Ishikawa (cell line): Measurements from ENCODE around the gene ZNF688.

Experiments used
- CEBPB ChIP-seq: IDR thresholded peaks from 2 replicates; pipeline ENCODE4 v1.6.1; 2012
- EGR1 ChIP-seq: IDR thresholded peaks from 2 replicates; pipeline ENCODE4 v1.6.1; 2012
- FOXM1 ChIP-seq: IDR thresholded peaks from 2 replicates; pipeline ENCODE4 v1.6.1; 2012; ENCODE audit warnings: low read depth, borderline replicate concordance
- MAX ChIP-seq: IDR thresholded peaks from 2 replicates; pipeline ENCODE4 v1.6.1; 2012
- RAD21 ChIP-seq: IDR thresholded peaks from 2 replicates; pipeline ENCODE4 v1.6.1; 2012; ENCODE audit warnings: low read depth
- TAF1 ChIP-seq: IDR thresholded peaks from 2 replicates; pipeline ENCODE4 v1.6.1; 2012; ENCODE audit warnings: low read depth, mild to moderate bottlenecking
- TCF12 ChIP-seq: IDR thresholded peaks from 2 replicates; pipeline ENCODE4 v1.6.1; 2012; ENCODE audit warnings: low read depth
- TEAD4 ChIP-seq: IDR thresholded peaks from 2 replicates; pipeline ENCODE4 v1.6.1; 2012
- USF1 ChIP-seq: IDR thresholded peaks from 2 replicates; pipeline ENCODE4 v1.6.1; 2012
- YY1 ChIP-seq: IDR thresholded peaks from 2 replicates; pipeline ENCODE4 v1.6.1; 2012; ENCODE audit warnings: low read depth
- ZBTB7A ChIP-seq: IDR thresholded peaks from 2 replicates; pipeline ENCODE4 v1.6.1; 2012; ENCODE audit warnings: low read depth
- TF ChIP-seq, protein P1 (sequence below): IDR thresholded peaks from 2 replicates; pipeline ENCODE4 v1.6.1; 2012; ENCODE audit warnings: low read depth, mild to moderate bottlenecking

GRCh38 chr16:30548416-30549253, 22.9 kb downstream of the ZNF688 start:
- TF ChIP-seq MAX (no peak), CEBPB (no peak), TAF1 (no peak), FOXM1 (no peak), RAD21 (no peak), ZBTB7A (no peak), TEAD4 (no peak), TCF12 (no peak), EGR1 (no peak), USF1 (no peak), YY1 (no peak)
- TF ChIP-seq, protein P1, sequence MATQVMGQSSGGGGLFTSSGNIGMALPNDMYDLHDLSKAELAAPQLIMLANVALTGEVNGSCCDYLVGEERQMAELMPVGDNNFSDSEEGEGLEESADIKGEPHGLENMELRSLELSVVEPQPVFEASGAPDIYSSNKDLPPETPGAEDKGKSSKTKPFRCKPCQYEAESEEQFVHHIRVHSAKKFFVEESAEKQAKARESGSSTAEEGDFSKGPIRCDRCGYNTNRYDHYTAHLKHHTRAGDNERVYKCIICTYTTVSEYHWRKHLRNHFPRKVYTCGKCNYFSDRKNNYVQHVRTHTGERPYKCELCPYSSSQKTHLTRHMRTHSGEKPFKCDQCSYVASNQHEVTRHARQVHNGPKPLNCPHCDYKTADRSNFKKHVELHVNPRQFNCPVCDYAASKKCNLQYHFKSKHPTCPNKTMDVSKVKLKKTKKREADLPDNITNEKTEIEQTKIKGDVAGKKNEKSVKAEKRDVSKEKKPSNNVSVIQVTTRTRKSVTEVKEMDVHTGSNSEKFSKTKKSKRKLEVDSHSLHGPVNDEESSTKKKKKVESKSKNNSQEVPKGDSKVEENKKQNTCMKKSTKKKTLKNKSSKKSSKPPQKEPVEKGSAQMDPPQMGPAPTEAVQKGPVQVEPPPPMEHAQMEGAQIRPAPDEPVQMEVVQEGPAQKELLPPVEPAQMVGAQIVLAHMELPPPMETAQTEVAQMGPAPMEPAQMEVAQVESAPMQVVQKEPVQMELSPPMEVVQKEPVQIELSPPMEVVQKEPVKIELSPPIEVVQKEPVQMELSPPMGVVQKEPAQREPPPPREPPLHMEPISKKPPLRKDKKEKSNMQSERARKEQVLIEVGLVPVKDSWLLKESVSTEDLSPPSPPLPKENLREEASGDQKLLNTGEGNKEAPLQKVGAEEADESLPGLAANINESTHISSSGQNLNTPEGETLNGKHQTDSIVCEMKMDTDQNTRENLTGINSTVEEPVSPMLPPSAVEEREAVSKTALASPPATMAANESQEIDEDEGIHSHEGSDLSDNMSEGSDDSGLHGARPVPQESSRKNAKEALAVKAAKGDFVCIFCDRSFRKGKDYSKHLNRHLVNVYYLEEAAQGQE = no peak
